HUES64 (cell line): ENCODE data around the gene NPTX1.
"Not testable (repeated sequence)": the region's sequence is repeated elsewhere in the genome, so short reads cannot be mapped to it uniquely, and the experiment has no call there.

ENCODE experiments used
- H3K27ac ChIP-seq: 2 replicates; pipeline ENCODE4 v1.7.0; 2013; ENCODE audit warnings: low read depth, low read length, inconsistent platforms
- H3K27me3 ChIP-seq: 2 replicates; pipeline ENCODE4 v1.6.1; 2013; ENCODE audit warnings: mild to moderate bottlenecking, low read length; ENCODE audit not compliant: insufficient read depth
- H3K36me3 ChIP-seq: 2 replicates; pipeline ENCODE4 v1.6.1; 2013; ENCODE audit warnings: mild to moderate bottlenecking, low read length; ENCODE audit not compliant: insufficient read depth
- H3K4me1 ChIP-seq: 2 replicates; pipeline ENCODE4 v1.6.1; 2013; ENCODE audit warnings: mild to moderate bottlenecking, low read length, moderate library complexity; ENCODE audit not compliant: insufficient read depth
- H3K4me3 ChIP-seq: 2 replicates; pipeline ENCODE4 v1.5.1; 2013; ENCODE audit warnings: mild to moderate bottlenecking, low read length, moderate library complexity
- H3K9ac ChIP-seq: 2 replicates; pipeline ENCODE4 v1.6.1; 2013; ENCODE audit warnings: mild to moderate bottlenecking, low read depth, low read length
- H3K9me3 ChIP-seq: 2 replicates; pipeline ENCODE4 v1.6.1; 2013; ENCODE audit warnings: low read depth, low read length; ENCODE audit not compliant: insufficient read depth
- WGBS: fragments of 150-250, 120-280 bp; methylation state at CpG from one replicate; pipeline ENCODE4 v1.1.7; 2013; ENCODE audit warnings: missing lambda C conversion rate; 5-methylcytosine and 5-hydroxymethylcytosine counted together

The NPTX1 gene

GRCh38 chr17:80513201-80513600, 36.8 kb upstream of the NPTX1 start:
- peaks cover 10% of the 10 kb centered on the region for H3K27me3 ChIP-seq
- H3K4me1 ChIP-seq: no peaks in the 10 kb centered on the region
- WGBS: 95% methylated on average over 16 of the region's 16 CpGs
- no peaks in the 10 kb centered on the region for H3K36me3 ChIP-seq
- no peak overlapping the region for H3K27ac ChIP-seq
- no peak overlapping the region for H3K4me3 ChIP-seq
- no peak overlapping the region for H3K9ac ChIP-seq
- H3K9me3 ChIP-seq: no peaks in the 10 kb centered on the region

DNA sequence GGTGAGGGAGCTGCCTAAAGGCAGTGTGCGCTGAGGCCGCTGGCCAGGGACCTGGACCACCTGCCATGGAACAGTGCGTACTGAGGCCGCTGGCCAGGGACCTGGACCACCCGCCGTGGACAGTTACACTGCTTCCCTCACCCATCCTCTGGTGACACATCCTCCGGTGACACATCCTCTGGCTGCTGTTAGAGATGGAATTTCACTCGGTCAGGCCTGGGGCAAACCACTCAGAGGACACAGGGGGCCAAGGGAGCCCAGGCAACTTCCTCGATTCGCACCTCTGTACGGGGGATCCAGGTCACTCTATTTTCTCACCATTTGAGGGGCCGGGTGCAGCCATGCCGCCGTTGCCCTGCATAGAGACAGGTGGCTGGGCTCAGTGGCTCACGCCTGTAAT, 35.8 kb upstream of the NPTX1 start:
- no peak overlapping the region for H3K27ac ChIP-seq
- no peak overlapping the region for H3K9ac ChIP-seq
- no peaks in the 10 kb centered on the region for H3K9me3 ChIP-seq
- H3K36me3 ChIP-seq: no peaks in the 10 kb centered on the region
- H3K4me1 ChIP-seq: no peaks in the 10 kb centered on the region
- no peak overlapping the region for H3K4me3 ChIP-seq
- 87% methylated on average over 15 of the region's 15 CpGs for WGBS
- H3K27me3 ChIP-seq: peaks cover 10% of the 10 kb centered on the region

GRCh38 chr17:80511222-80512180, 35.1 kb upstream of the NPTX1 start:
- Histone ChIP-seq H3K4me1 (no peaks in the 10 kb centered on the region), H3K9ac (no peak overlapping the region; the same call in 1 of the 2 replicates), H3K4me3 (no peak overlapping the region)

DNA sequence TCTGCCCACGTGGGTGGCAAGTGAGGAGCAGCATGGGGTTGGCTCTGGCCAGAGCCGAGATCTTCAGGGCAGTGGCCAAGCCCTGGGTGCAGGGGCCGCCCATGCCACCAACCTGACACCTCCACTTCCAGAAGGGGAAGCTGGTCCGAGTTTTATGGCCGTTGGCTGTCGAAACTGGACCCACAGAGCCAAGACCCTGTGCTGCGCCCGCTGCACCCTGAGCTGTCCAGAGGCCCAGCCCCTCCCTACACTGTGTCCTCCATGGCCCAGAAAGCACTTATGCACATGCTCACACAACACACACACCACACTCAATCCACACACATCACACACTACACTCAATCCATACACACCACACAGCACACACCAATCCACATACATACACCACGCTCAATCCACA, 34.4 kb upstream of the NPTX1 start:
- Histone ChIP-seq H3K9ac (no peak overlapping the region), H3K27me3 (peaks cover 10% of the 10 kb centered on the region), H3K36me3 (no peaks in the 10 kb centered on the region), H3K4me3 (no peak overlapping the region), H3K4me1 (no peaks in the 10 kb centered on the region), H3K27ac (no peak overlapping the region), H3K9me3 (no peaks in the 10 kb centered on the region)
- WGBS: 86% methylated on average over 9 of the region's 9 CpGs

More at GRCh38 chr17:80511222-80512180, 35.1 kb upstream of the NPTX1 start:
- no peaks in the 10 kb centered on the region for H3K9me3 ChIP-seq
- no peak overlapping the region for H3K27ac ChIP-seq
- 73% methylated on average over 18 of the region's 18 CpGs for WGBS
- H3K27me3 ChIP-seq: peaks cover 10% of the 10 kb centered on the region
- H3K36me3 ChIP-seq: no peaks in the 10 kb centered on the region

GRCh38 chr17:80510132-80510531, 33.7 kb upstream of the NPTX1 start:
- Histone ChIP-seq H3K9ac (no peak overlapping the region), H3K4me3 (no peak overlapping the region), H3K4me1 (no peaks in the 10 kb centered on the region), H3K27ac (no peak overlapping the region), H3K27me3 (peaks cover 13% of the 10 kb centered on the region), H3K36me3 (no peaks in the 10 kb centered on the region), H3K9me3 (no peaks in the 10 kb centered on the region)
- 92% methylated on average over 14 of the region's 14 CpGs for WGBS

GRCh38 chr17:80509311-80509710, 32.9 kb upstream of the NPTX1 start:
- Histone ChIP-seq H3K9ac (no peak overlapping the region), H3K36me3 (no peaks in the 10 kb centered on the region), H3K27ac (no peak overlapping the region), H3K9me3 (no peaks in the 10 kb centered on the region), H3K4me1 (no peaks in the 10 kb centered on the region), H3K4me3 (no peak overlapping the region), H3K27me3 (peaks cover 20% of the 10 kb centered on the region)
- 90% methylated on average over 8 of the region's 8 CpGs for whole genome bisulfite sequencing

DNA sequence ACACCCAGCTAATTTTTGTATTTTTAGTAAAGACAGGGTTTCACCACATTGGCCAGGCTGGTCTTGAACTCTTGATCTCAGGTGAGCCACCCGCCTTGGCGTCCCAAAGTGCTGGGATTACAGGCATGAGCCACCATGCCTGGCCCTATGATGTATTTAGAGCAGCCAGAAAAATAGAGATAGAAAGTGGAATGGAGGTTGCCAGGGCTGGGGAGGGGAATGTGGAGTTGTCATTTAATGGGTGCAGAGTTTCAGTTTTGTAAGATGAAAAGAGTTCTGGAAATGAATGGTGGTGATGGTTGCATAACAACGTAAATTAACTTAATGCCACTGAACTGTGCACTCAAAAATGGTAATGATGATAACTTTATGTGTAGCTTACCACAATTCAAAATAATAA, 31.6 kb upstream of the NPTX1 start:
- peaks cover 20% of the 10 kb centered on the region for H3K27me3 ChIP-seq
- WGBS: 96% methylated on average over 3 of the region's 3 CpGs

DNA sequence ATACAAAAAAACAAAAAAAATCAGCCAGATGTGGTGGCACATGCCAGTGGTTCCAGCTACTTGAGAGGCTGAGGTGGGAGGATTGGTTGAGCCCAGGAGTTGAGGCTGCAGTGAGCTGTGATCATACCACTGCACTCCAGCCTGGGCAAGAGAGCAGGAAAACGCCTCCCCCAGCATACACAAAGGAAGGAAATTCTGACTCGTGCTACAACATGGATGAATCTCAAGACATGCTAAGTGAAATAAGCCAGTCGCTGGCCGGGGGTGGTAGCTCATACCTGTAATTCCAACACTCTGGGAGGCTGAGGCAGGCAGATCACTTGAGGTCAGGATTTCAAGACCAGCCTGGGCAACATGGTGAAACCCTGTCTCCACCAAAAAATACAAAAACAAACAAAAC, 30.8 kb upstream of the NPTX1 start:
- not testable (repeated sequence) for H3K4me3 ChIP-seq
- 63% methylated on average over 4 of the region's 4 CpGs for WGBS

More for the DNA sequence above, 31.6 kb upstream of the NPTX1 start:
- no peak overlapping the region for H3K9ac ChIP-seq
- H3K27ac ChIP-seq: no peak overlapping the region
- no peaks in the 10 kb centered on the region for H3K36me3 ChIP-seq
- H3K9me3 ChIP-seq: no peaks in the 10 kb centered on the region
- H3K4me3 ChIP-seq: no peak overlapping the region
- no peaks in the 10 kb centered on the region for H3K4me1 ChIP-seq

DNA sequence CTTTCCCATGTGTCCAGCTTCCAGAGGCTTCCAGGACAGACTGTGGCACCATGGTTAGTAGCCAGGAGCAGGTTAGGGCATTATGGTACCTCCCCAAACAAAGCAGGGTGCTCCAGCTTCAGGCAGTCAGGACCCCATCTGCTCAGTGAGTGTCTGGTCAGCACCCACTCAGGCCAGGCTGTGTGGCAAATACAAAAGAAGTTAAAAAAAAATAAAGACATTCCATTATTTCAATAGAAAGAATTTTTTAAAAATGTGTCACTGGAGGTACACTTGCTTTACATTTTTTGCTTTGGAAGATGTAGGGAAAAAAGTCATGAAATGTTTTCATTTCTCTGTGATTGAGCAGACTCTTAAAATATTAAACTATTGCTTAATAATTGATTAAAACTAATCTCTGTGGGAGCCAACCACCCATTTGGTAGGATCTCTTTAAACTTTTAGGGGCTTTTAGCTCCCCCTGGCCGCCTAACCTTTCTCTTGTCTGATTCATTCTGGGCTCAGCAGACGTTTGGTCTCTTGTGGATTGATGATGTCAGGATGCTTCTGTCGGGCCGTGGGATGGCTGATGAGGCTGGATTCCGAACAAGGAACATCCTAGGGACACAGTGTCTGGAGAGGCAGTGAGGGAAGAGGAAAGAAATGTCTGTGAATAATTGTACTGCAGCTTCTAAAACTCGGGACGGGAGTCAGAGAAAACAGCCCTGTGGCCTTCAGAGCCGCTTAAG, 28.4 kb upstream of the NPTX1 start:
- 49% methylated on average over 8 of the region's 8 CpGs for WGBS
- Histone ChIP-seq H3K9ac (no peak overlapping the region; the same call in 1 of the 2 replicates), H3K4me1 (no peaks in the 10 kb centered on the region), H3K36me3 (no peaks in the 10 kb centered on the region), H3K9me3 (no peaks in the 10 kb centered on the region), H3K27ac (no peak overlapping the region), H3K4me3 (no peak overlapping the region), H3K27me3 (peaks cover 17% of the 10 kb centered on the region)

More for the DNA sequence above, 30.8 kb upstream of the NPTX1 start:
- peaks cover 23% of the 10 kb centered on the region for H3K27me3 ChIP-seq
- not testable (repeated sequence) for H3K9ac ChIP-seq, H3K4me1 ChIP-seq, H3K36me3 ChIP-seq, H3K27ac ChIP-seq, H3K9me3 ChIP-seq

DNA sequence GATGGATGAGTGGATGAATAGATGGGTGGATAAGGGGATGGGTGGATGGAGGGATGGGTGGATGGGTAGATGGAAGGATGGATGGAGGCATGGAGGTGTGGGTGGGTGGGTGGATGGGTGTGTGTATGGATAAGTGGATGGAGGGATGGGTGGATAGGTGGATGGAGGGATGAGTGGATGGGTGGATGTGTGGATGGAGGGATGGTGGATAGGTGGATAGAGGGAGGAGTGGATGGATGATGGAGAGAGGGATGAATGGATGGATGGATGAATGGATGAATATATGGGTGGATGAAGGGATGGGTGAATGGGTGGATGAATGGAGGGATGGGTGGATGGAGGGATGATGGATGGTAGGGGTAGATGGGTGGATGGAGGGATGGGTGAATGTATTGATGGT, 27.5 kb upstream of the NPTX1 start:
- no peak overlapping the region for H3K9ac ChIP-seq
- H3K4me3 ChIP-seq: no peak overlapping the region
- no peaks in the 10 kb centered on the region for H3K4me1 ChIP-seq
- peaks cover 13% of the 10 kb centered on the region for H3K27me3 ChIP-seq
- no peak overlapping the region for H3K27ac ChIP-seq
- H3K9me3 ChIP-seq: no peaks in the 10 kb centered on the region
- H3K36me3 ChIP-seq: no peaks in the 10 kb centered on the region

DNA sequence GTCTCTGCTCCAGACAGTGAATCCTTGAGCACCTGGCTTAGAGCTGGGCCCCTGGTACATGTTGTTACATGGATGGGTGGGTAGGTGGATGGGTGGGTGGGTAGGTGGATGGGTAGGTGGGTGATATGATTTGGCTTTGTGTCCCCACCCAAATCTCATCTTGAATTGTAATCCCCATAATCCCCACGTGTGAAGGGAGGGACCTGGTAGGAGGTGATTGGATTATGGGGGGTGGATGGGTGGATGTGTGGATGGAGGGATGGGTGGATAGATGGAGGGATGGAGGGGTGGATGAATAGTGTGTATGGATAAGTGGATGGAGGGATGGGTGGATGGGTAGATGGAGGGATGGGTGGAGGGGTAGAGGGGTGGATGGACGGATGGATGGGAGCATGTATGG, 26.6 kb upstream of the NPTX1 start:
- Histone ChIP-seq H3K4me1 (no peaks in the 10 kb centered on the region), H3K9ac (no peak overlapping the region), H3K4me3 (no peak overlapping the region), H3K27me3 (peaks cover 16% of the 10 kb centered on the region), H3K9me3 (no peaks in the 10 kb centered on the region), H3K36me3 (no peaks in the 10 kb centered on the region), H3K27ac (no peak overlapping the region)
- 72% methylated on average over 2 of the region's 2 CpGs for WGBS
